ENCODE measurements around the gene IKZF5. TPM values are rescaled to one million over a fixed set of nuclear protein-coding genes. Genes with fewer than 3 reads are reported as not detected.

IKZF5 gene
- total RNA-seq, 1 donor: 8.9 TPM

DNA sequence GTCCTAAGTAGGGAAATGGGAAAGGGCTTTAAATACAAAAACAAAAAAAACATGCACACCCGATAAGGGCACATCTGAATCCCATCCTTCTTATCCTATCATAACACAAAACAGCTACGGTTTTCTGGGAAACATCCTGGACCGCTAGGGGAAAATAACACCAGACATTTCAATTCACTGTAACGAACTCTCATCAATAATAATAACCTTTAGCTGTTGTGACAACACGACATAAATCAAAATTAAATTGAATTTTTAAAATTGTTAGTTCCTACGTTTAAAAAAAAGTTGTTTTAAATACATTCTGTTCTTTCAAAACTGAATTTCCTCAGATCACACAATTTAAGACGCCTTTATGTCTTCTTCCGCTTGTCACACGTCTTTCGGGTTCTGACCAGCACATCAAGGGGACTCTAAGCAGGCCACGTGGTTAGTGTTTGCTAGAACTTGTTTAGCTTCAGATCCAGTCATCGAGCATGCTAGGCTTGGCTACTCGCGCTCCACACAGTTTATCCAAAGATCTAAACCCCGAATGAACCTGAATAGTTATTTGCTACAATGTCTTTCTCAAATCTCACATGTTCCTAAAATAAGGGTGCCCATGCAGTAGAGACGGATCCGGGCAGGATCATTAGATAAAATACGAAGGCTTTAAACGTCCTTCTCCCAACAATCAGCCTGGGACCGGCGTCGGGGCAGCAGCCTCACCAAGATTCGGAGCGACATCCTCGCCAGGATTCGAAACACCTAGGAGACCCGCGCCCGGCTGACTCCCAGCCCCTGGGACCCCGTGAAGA is 839 bp downstream of the IKZF5 start:
- peak; percentile 42 for DNase-seq (ENCODE audit: low read depth)
- H3K4me3 ChIP-seq (ENCODE audit: low read depth, low read length): peak overlapping the region; percentile 93
- TF ChIP-seq, protein P1, sequence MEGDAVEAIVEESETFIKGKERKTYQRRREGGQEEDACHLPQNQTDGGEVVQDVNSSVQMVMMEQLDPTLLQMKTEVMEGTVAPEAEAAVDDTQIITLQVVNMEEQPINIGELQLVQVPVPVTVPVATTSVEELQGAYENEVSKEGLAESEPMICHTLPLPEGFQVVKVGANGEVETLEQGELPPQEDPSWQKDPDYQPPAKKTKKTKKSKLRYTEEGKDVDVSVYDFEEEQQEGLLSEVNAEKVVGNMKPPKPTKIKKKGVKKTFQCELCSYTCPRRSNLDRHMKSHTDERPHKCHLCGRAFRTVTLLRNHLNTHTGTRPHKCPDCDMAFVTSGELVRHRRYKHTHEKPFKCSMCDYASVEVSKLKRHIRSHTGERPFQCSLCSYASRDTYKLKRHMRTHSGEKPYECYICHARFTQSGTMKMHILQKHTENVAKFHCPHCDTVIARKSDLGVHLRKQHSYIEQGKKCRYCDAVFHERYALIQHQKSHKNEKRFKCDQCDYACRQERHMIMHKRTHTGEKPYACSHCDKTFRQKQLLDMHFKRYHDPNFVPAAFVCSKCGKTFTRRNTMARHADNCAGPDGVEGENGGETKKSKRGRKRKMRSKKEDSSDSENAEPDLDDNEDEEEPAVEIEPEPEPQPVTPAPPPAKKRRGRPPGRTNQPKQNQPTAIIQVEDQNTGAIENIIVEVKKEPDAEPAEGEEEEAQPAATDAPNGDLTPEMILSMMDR (IDR thresholded peaks at IDR 0.05; ENCODE audit: insufficient read depth, low read length): no peak

DNA sequence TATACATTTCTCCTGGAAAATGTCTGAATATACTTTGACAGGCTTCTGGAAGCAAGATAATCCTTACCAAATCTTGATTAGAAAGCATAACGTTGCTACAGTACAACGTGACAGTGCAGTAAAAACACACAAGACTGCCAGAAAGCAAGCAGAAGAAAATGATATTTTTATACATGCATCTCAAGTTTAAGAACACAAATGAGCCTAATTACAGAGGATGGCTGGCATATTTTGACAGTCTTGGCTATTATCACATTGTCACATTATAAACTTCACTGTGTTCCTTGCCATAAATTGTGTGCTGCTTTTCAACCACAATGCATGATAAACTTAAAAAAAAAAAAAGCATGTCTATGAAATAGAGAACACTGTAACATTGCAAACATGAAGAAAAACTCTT is 4.3 kb downstream of the IKZF5 start:
- TF ChIP-seq, protein P1 (IDR thresholded peaks at IDR 0.05; ENCODE audit: insufficient read depth, low read length): no peak
- no peak overlapping the region for H3K4me3 ChIP-seq (ENCODE audit: low read depth, low read length)

DNA sequence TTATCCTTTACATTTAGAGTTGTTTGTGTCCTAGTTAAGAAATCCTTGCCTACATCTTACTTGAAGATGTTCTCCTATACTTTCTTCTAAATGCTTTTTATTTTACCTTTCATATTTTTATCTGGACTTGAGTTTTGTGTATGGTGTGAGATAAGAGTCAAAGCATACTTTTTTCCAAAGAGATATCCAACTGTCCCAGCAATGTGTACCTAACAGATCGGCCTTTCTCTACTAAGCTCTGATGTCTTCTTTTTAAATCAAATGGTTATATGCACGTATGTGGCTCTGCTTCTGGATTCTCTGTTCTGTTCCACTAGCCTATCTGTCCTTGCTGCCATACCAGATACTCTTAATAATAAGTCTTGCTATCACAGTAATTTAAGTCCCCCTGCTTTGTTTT is 7.2 kb downstream of the IKZF5 start:
- H3K4me3 ChIP-seq (ENCODE audit: low read depth, low read length): no peak overlapping the region
- TF ChIP-seq, protein P1 (IDR thresholded peaks at IDR 0.05; ENCODE audit: insufficient read depth, low read length): no peak
- DNase-seq (ENCODE audit: low read depth): no peak

More for the DNA sequence above, 4.3 kb downstream of the IKZF5 start:
- DNase-seq (ENCODE audit: low read depth): no peak

DNA sequence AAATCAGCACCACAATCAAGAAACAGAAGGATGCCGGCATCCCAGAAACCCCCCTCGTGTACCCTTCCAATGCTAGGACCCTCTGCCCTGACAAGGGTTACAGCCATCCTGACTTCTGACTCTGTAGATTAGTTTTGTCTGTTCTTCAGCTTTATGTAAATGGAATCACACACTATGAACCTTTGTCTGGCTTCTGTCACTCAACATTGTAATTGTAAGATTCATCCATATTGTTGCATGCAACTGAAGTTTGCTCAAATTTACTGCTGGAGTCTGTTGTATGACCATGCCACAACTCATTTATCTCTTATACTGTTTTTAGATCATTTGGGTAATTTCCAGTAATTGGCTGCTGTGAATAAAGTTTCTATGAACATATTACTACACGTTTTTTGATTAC is 8.4 kb downstream of the IKZF5 start:
- DNase-seq (ENCODE audit: low read depth): no peak
- no peak overlapping the region for H3K4me3 ChIP-seq (ENCODE audit: low read depth, low read length)
- TF ChIP-seq, protein P1 (IDR thresholded peaks at IDR 0.05; ENCODE audit: insufficient read depth, low read length): no peak

DNA sequence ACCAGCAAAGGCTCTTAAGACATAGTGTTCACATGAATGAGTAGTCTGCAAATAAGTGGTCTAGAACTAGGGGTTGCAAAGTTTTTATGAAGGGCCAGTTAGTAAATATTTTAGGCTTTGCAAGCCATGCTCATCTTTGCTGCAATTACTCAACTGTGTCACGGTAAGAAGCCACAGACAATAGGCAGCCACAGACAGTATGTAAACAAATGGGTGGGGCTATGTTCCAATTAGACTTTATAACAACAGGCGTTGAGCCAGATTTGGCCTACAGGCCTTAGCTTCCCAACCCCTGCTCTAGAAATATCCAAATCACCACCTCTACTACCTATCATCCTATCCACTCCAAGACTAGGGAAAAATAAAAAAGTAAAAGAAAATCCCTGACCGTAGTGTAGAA is 9.2 kb downstream of the IKZF5 start:
- DNase-seq (ENCODE audit: low read depth): no peak
- TF ChIP-seq, protein P1 (IDR thresholded peaks at IDR 0.05; ENCODE audit: insufficient read depth, low read length): no peak
- no peak overlapping the region for H3K4me3 ChIP-seq (ENCODE audit: low read depth, low read length)

DNA sequence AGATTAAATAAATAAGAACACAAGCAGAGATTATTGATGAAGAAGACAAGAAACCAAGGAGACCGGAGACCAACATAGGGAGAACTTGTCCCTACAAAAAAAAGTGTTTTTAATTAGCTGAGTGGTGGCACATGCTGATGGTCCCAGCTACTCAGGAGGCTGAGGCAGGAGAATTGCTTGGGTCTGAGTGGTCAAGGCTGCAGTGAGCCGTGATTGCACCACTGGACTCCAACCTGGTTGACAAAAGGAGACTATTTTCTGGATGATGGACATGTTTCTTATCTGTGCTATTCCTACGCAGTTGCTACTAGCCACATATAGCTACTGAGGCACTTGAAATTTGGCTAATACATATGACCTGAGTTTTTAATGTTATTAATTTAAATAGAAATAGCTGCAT is 9.7 kb downstream of the IKZF5 start:
- TF ChIP-seq, protein P1 (IDR thresholded peaks at IDR 0.05; ENCODE audit: insufficient read depth, low read length): no peak
- no peak overlapping the region for H3K4me3 ChIP-seq (ENCODE audit: low read depth, low read length)
- DNase-seq (ENCODE audit: low read depth): no peak

All from fibroblast of the aortic adventitia (primary cell).